Transverse colon (tissue), 4 donors: ENCODE results near the gene LGALS12. TPM values are rescaled to one million over a fixed set of nuclear protein-coding genes. Genes with fewer than 3 reads are reported as not detected.

Experiments used
- DNase-seq: peaks from one replicate; pipeline ENCODE4 v3.0.0-alpha.2; 2019
- H3K27ac ChIP-seq, 4 donors: fragments of 200-600 bp; sonication (generic); 2 replicates each; pipeline ENCODE4 v1.5.1; 2016 to 2018; ENCODE audit warnings: inconsistent platforms in 4 of 4
- H3K27me3 ChIP-seq: fragments of 200-600 bp; sonication (generic); 2 replicates; pipeline ENCODE4 v1.5.1; 2017; ENCODE audit warnings: inconsistent platforms
- H3K36me3 ChIP-seq, 4 donors: fragments of 200-600 bp; sonication (generic); 2 replicates each; pipeline ENCODE4 v1.5.1; 2017 to 2019; ENCODE audit warnings: inconsistent platforms in 4 of 4
- H3K4me1 ChIP-seq, 4 donors: fragments of 200-600 bp; sonication (generic); 2 replicates each; pipeline ENCODE4 v1.5.1; 2017 to 2020; ENCODE audit warnings: inconsistent platforms in 4 of 4
- H3K4me3 ChIP-seq, 4 donors: fragments of 200-600 bp; sonication (generic); 1 replicate in 1 of 4; 2 replicates in 3 of 4; pipeline versions ENCODE4 v1.5.1 to v1.6.1; 2017 to 2019; ENCODE audit warnings: inconsistent platforms in 4 of 4
- H3K9me3 ChIP-seq, 2 donors: fragments of 200-600 bp; sonication (generic); 2 replicates each; pipeline ENCODE4 v1.5.1; 2017 to 2019; ENCODE audit warnings: inconsistent platforms in 2 of 2
- CTCF ChIP-seq, 5 experiments: fragments of 200-600 bp in 3 of 5; fragments of 450-650 bp in 2 of 5; sonication (generic) in 3 of 5; IDR thresholded peaks; 1 replicate in 2 of 5; 2 replicates in 3 of 5; pipeline ENCODE4 v1.5.1; 2016 to 2017; ENCODE audit warnings: antibody characterized with exemption in 5 of 5, inconsistent platforms in 3 of 5, mild to moderate bottlenecking in 2 of 5, moderate library complexity in 1 of 5
- EP300 ChIP-seq: sonication (generic); formaldehyde crosslinking; IDR thresholded peaks from one replicate; pipeline ENCODE4 v1.6.1; 2017; ENCODE audit warnings: antibody characterized with exemption, low read depth
- POLR2A ChIP-seq: fragments of 450-650 bp; IDR thresholded peaks from one replicate; pipeline ENCODE4 v1.6.1; 2016; ENCODE audit warnings: antibody characterized with exemption, mild to moderate bottlenecking, moderate library complexity
- POLR2AphosphoS5 ChIP-seq, 3 donors: sonication (generic); formaldehyde crosslinking; IDR thresholded peaks; one replicate each; pipeline ENCODE4 v1.6.1; 2016; ENCODE audit warnings: antibody characterized with exemption in 3 of 3
- WGBS, 2 donors: methylation state at CpG; one replicate each; pipeline ENCODE4 v1.1.5; 2018; ENCODE audit warnings: low coverage in 1 of 2; 5-methylcytosine and 5-hydroxymethylcytosine counted together
- in situ Hi-C, 4 donors: fragments of 200-750 bp; cut with MboI; loops; one replicate each; pipeline versions ENCODE4 v1.15.0 to v1.15.1; 2017; ENCODE audit warnings: low sequenced_read_pairs in 3 of 4, low pct_ligation_motif_present in 1 of 4, low pct_unique_long_range_greater_than_20kb in 1 of 4
- intact Hi-C: fragments of 100-400 bp; cut with DNase I; formaldehyde crosslinking; loops from one replicate; pipeline ENCODE4 v1.15.1; 2023; ENCODE audit warnings: low total_unique reads
- total RNA-seq, 4 donors: library from RNA; depleted of rRNA; stranded (reverse); fragments of >200 nt; gene quantifications; one replicate each; pipeline ENCODE4 v1.1.0, GENCODE V29; 2016

Gene LGALS12
- total RNA-seq, 4 donors from 2014 or later, result 0.64 TPM; not detected in 3

GRCh38 chr11:63485777-63486176, 20.1 kb upstream of the LGALS12 start:
- intact Hi-C loops (no loop called here), in situ Hi-C loops (loop anchor here in 2 of 4 donors (10.0 to 25.0 kb wide), 2 partner anchors 149 to 252 kb away; no protein-coding TSS in a partner anchor)
- no peak overlapping the region for H3K4me3 ChIP-seq
- TF ChIP-seq POLR2AphosphoS5 (IDR thresholded peaks at IDR 0.05) (no peak), EP300 (no peak), POLR2A (no peak), CTCF (IDR thresholded peaks at IDR 0.05) (no peak)
- no peak overlapping the region for H3K27ac ChIP-seq
- DNase-seq, result no peak
- peaks cover 23% of the 10 kb centered on the region for H3K27me3 ChIP-seq
- WGBS, 2 donors, result 85 to 88% methylated on average over 3 of the region's 3 CpGs
- H3K36me3 ChIP-seq, result no peaks in the 10 kb centered on the region
- peaks cover 18 to 19% of the 10 kb centered on the region in 2 donors for H3K9me3 ChIP-seq
- peaks cover 0 to 3% (median 2%) of the 10 kb centered on the region in 4 donors for H3K4me1 ChIP-seq

- Histone ChIP-seq H3K27me3 (peaks cover 46% of the 10 kb centered on the region), H3K27ac (no peak overlapping the region), H3K4me1 (peaks cover 5 to 17% (median 10%) of the 10 kb centered on the region in 4 donors), H3K9me3 (peaks cover 18 to 19% of the 10 kb centered on the region in 2 donors), H3K4me3 (no peak overlapping the region), H3K36me3 (no peaks in the 10 kb centered on the region)
- 65 to 91% methylated on average over 1 of the region's 1 CpG for WGBS, 2 donors
- intact Hi-C loops, result no loop called here
- TF ChIP-seq POLR2AphosphoS5 (IDR thresholded peaks at IDR 0.05), result no peak
- DNase-seq, result no peak
- in situ Hi-C loops, result loop anchor here in 2 of 4 donors (10.0 to 25.0 kb wide), 2 partner anchors 146 to 249 kb away; no protein-coding TSS in a partner anchor
Observed at GRCh38 chr11:63488789-63489188, 17.1 kb upstream of the LGALS12 start.

DNA sequence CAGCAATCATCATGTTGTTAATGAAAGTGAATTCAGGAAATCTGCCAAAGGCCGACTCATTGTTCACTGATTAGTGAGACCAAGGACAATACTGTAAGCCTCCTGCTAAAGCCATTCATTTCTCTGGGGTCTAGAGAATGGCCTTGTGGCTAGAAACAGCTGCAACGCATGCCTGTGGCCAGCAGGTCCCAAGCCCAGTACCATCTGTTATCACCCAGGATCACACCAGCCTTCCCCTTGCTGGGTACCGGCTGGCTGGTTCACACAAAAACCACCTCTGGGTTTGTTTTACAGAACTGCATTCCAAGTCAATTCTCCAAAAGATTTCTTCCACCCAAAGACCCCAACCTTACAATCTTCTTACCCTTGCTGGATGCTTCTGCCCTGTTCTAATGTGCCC, 16.0 kb upstream of the LGALS12 start:
- intact Hi-C loops, result no loop called here
- TF ChIP-seq EP300 (no peak), POLR2AphosphoS5 (IDR thresholded peaks at IDR 0.05) (no peak), CTCF (IDR thresholded peaks at IDR 0.05) (no peak), POLR2A (no peak)
- peaks cover 46% of the 10 kb centered on the region for H3K27me3 ChIP-seq
- no peak overlapping the region for H3K4me3 ChIP-seq
- H3K9me3 ChIP-seq, result peaks cover 12 to 15% of the 10 kb centered on the region in 2 donors
- 67% methylated on average over 3 of the region's 3 CpGs; no CpG with 5 or more reads in 1 of the 2 donors for WGBS, 2 donors
- in situ Hi-C loops, result loop anchor here in 2 of 4 donors (10.0 to 25.0 kb wide), 2 partner anchors 145 to 247 kb away; no protein-coding TSS in a partner anchor
- no peak for DNase-seq
- peaks cover 5 to 17% (median 10%) of the 10 kb centered on the region in 4 donors for H3K4me1 ChIP-seq
- H3K36me3 ChIP-seq, result no peaks in the 10 kb centered on the region
- H3K27ac ChIP-seq, result peak overlapping the region; percentile 60 to 82 (median 67)

DNA sequence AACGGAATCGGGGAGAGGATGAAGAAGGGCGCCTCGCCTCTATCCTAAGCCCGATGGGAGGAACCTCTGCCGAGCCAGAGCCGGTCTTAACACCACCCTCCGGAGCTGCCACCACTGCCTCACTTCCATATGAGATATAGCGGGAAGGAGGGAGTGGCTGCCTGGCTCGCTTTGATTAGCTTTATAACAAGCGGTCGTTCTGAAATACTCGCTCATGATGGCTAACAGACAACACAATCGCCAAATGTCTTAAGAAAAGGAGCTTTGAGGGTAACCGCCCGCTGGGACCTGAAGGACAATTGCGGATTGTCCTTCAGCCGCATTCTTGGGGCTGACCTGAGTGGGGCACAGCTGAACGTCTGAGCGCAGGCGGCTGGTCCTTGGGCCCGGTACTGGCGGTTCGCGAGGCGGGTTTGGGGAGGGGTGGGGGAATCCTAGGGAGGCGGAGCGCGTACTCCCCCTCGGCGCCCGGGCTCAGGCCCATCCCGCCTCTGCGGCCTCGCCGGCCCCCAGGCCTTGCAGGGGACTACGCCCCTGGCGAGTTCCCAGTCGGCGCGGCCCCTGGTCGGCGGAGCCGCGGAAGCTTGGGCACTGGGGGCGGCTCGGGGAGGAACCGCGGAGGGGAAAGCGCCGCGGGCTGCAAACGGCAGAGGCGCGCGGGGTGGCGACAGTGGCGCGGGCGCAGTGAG, 15.2 kb upstream of the LGALS12 start, which contains the start of gene PLAAT5:
TSS of gene PLAAT5 (minus strand) at position 617 of the 689 bp plus-strand sequence. CDS start at position 484, 133 bp downstream.
- WGBS, 2 donors, result 9% methylated on average over 54 of the region's 60 CpGs; no CpG with 5 or more reads in 1 of the 2 donors
- peak; percentile 16 for DNase-seq
- no peaks in the 10 kb centered on the region for H3K36me3 ChIP-seq
- in situ Hi-C loops, result loop anchor here in 1 of 4 donors (25.0 kb wide), 1 partner anchor 247 kb away; no protein-coding TSS in a partner anchor
- TF ChIP-seq EP300 (no peak), POLR2A (no peak), CTCF (IDR thresholded peaks at IDR 0.05) (no peak), POLR2AphosphoS5 (IDR thresholded peaks at IDR 0.05) (no peak)
- intact Hi-C loops, result no loop called here
- peaks cover 46% of the 10 kb centered on the region for H3K27me3 ChIP-seq
- H3K4me3 ChIP-seq, result peak within 1 kb of the TSS; percentile 25 to 55 (median 32)
- H3K27ac ChIP-seq, result peak within 1 kb of the TSS; percentile 60 to 82 (median 67)
- H3K4me1 ChIP-seq, result peaks cover 5 to 17% (median 10%) of the 10 kb centered on the region in 4 donors
- peaks cover 4 to 6% of the 10 kb centered on the region in 2 donors for H3K9me3 ChIP-seq
